DMS153 treated with DMSO at 0.1 percent for 48 hours (cell line): ENCODE results near the gene TRRAP.
"Not testable (repeated sequence)": the region's sequence is repeated elsewhere in the genome, so short reads cannot be mapped to it uniquely, and the experiment has no call there.

Experiments
- DNase-seq: peaks from one replicate; lab custom pipeline; 2025; ENCODE audit not compliant: unreplicated experiment; lab: John Stamatoyannopoulos, UW

Gene TRRAP

GRCh38 chr7:98878365-98879197 is at the start of gene TRRAP:
Gene TRRAP (plus strand): TSS chr7:98878532. CDS start chr7:98881151, 2,619 bp downstream.
- no peak for DNase-seq

GRCh38 chr7:98830972-98831548 is 47.3 kb upstream of the TRRAP start:
- DNase-seq = no peak

GRCh38 chr7:98831641-98832221 is 46.6 kb upstream of the TRRAP start:
- no peak for DNase-seq

- DNase-seq = no peak
Observed at GRCh38 chr7:98833022-98833421, 45.3 kb upstream of the TRRAP start.

GRCh38 chr7:98834949-98835348 is 43.4 kb upstream of the TRRAP start:
- no peak for DNase-seq

GRCh38 chr7:98836811-98837629 is 41.3 kb upstream of the TRRAP start:
- peak; percentile 60 for DNase-seq

- no peak for DNase-seq
Observed at GRCh38 chr7:98837630-98837972, 40.7 kb upstream of the TRRAP start.

GRCh38 chr7:98840096-98840495 is 38.2 kb upstream of the TRRAP start:
- DNase-seq = no peak

GRCh38 chr7:98840722-98841121 is 37.6 kb upstream of the TRRAP start:
- DNase-seq = no peak

- DNase-seq = peak; percentile 22
Observed at GRCh38 chr7:98841179-98841997, 36.9 kb upstream of the TRRAP start.

- DNase-seq = not testable (repeated sequence)
Observed at GRCh38 chr7:98842552-98842951, 35.8 kb upstream of the TRRAP start.

GRCh38 chr7:98848918-98849317 is 29.4 kb upstream of the TRRAP start:
- no peak for DNase-seq

GRCh38 chr7:98852826-98853225 is 25.5 kb upstream of the TRRAP start:
- DNase-seq = no peak

- DNase-seq = no peak
Observed at GRCh38 chr7:98855610-98856422, 22.5 kb upstream of the TRRAP start.

GRCh38 chr7:98860071-98860470 is 18.3 kb upstream of the TRRAP start:
- no peak for DNase-seq

GRCh38 chr7:98862203-98862602 is 16.1 kb upstream of the TRRAP start:
- no peak for DNase-seq

- DNase-seq = no peak
Observed at GRCh38 chr7:98862716-98863420, 15.5 kb upstream of the TRRAP start.

- DNase-seq = no peak
Observed at GRCh38 chr7:98863601-98864000, 14.7 kb upstream of the TRRAP start.
